Bronchial epithelial cell (primary cell): ENCODE data around the gene SIM2. TPM values are rescaled to one million over a fixed set of nuclear protein-coding genes. Genes with fewer than 3 reads are reported as not detected.
"Not testable (repeated sequence)": the region's sequence is repeated elsewhere in the genome, so short reads cannot be mapped to it uniquely, and the experiment has no call there.

ENCODE experiments used
- DNase-seq: peaks from one replicate; pipeline ENCODE4 v3.0.0-alpha.2; 2010; ENCODE audit warnings: low read depth
- FAIRE-seq: peaks from 2 replicates; lab custom pipeline; 2011; peaks lifted over from hg19 to GRCh38; lab: Jason Lieb, UNC
- H3K27me3 ChIP-seq: 2 replicates; pipeline ENCODE4 v1.5.1; 2011; ENCODE audit warnings: low read length; ENCODE audit not compliant: control insufficient read depth, insufficient read depth
- H3K36me3 ChIP-seq: 2 replicates; pipeline ENCODE4 v1.5.1; 2011; ENCODE audit warnings: low read length; ENCODE audit not compliant: control insufficient read depth, insufficient read depth
- H3K4me3 ChIP-seq: 2 replicates; pipeline ENCODE4 v1.5.1; 2011; ENCODE audit warnings: mild to moderate bottlenecking, low read depth, low read length, control low read depth
- CTCF ChIP-seq: IDR thresholded peaks from 2 replicates; pipeline ENCODE4 v1.5.1; 2011; ENCODE audit warnings: mild to moderate bottlenecking, moderate library complexity, low read length, control low read depth, inconsistent platforms; ENCODE audit not compliant: insufficient read depth, severe bottlenecking
- total RNA-seq: library from RNA; depleted of rRNA; stranded (reverse); fragments of >200 nt; gene quantifications from 2 replicates; pipeline ENCODE4 v1.2.1, GENCODE V29; 2014

SIM2 gene
- total RNA-seq, 1 donor from 2014 or later, result 0.26 TPM

GRCh38 chr21:36668713-36669112 is 30.2 kb upstream of the SIM2 start:
- FAIRE-seq (no peak), DNase-seq (no peak)
- no peak overlapping the region for H3K4me3 ChIP-seq
- no peak for TF ChIP-seq CTCF
- peaks cover 10% of the 10 kb centered on the region for H3K27me3 ChIP-seq
- no peaks in the 10 kb centered on the region for H3K36me3 ChIP-seq

- H3K36me3 ChIP-seq, result no peaks in the 10 kb centered on the region
- H3K27me3 ChIP-seq, result peaks cover 7% of the 10 kb centered on the region
- TF ChIP-seq CTCF, result no peak
- FAIRE-seq (no peak), DNase-seq (no peak)
- H3K4me3 ChIP-seq, result no peak overlapping the region
These were observed 27.1 kb upstream of the SIM2 start for GRCh38 chr21:36671836-36672235.

GRCh38 chr21:36672296-36672695 is 26.6 kb upstream of the SIM2 start:
- DNase-seq, H3K36me3 ChIP-seq, H3K4me3 ChIP-seq, FAIRE-seq, H3K27me3 ChIP-seq: not testable (repeated sequence)

GRCh38 chr21:36672737-36673136 is 26.2 kb upstream of the SIM2 start:
- Histone ChIP-seq H3K27me3 (peaks cover 7% of the 10 kb centered on the region), H3K36me3 (no peaks in the 10 kb centered on the region), H3K4me3 (no peak overlapping the region)
- DNase-seq (no peak), FAIRE-seq (no peak)
- TF ChIP-seq CTCF, result no peak

GRCh38 chr21:36676039-36676950 is 22.6 kb upstream of the SIM2 start:
- Histone ChIP-seq H3K27me3 (peaks cover 3% of the 10 kb centered on the region), H3K4me3 (no peak overlapping the region), H3K36me3 (no peaks in the 10 kb centered on the region)
- no peak for TF ChIP-seq CTCF
- DNase-seq, result no peak
- FAIRE-seq, result no peak

GRCh38 chr21:36677443-36677842 is 21.5 kb upstream of the SIM2 start:
- no peak overlapping the region for H3K4me3 ChIP-seq
- FAIRE-seq (no peak), DNase-seq (no peak)
- H3K36me3 ChIP-seq, result no peaks in the 10 kb centered on the region
- peaks cover 3% of the 10 kb centered on the region for H3K27me3 ChIP-seq
- no peak for TF ChIP-seq CTCF
